HG03521 (cell line): ENCODE results near the gene TP73.

Experiments used
- ATAC-seq: cut with Tn5 transposase; IDR thresholded peaks from one replicate; pipeline ENCODE4 v1.9.1; 2021; ENCODE audit warnings: mild to moderate bottlenecking, moderate library complexity; ENCODE audit not compliant: unreplicated experiment

Gene TP73

DNA sequence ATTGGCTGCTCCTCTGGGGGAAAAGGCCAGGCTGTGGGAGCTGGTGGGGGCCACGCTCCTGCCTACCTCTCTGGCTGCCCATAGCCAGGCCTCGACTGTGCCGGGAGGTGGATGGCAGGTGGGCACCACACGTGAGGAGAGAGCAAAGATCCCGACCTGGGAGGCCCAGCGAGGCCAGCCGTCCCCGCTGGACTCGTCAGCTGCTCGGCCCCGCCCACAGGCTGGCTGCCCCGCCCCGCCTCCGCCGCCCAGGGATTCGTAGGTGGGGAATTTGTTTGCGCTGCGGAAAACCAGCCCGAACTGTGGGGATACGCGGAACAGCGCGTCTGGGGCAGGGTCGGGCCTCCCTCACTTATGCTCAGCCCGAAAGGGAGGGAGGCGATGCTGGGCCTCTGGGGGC is 31.7 kb downstream of the TP73 start:
- ATAC-seq, result no peak

DNA sequence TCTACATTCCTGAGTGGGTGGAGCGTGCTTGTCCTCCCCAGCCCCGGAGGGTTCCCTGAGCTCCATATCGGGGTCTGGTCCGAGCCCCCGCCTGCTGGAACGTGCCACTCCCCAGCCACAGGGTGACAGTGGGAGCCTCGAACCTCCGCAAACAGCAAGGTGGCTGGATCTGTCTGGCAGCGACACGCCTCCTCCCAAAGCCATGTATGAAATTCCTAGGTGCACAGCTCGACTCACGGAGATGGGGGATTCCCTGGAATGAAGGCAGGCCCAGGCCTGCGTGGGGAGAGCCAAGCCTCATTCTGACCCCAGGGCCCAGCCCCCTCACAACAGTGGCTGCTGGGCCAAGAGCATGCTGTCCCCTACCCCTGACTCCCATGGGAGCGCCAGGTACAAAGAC is 32.9 kb downstream of the TP73 start:
- no peak for ATAC-seq

DNA sequence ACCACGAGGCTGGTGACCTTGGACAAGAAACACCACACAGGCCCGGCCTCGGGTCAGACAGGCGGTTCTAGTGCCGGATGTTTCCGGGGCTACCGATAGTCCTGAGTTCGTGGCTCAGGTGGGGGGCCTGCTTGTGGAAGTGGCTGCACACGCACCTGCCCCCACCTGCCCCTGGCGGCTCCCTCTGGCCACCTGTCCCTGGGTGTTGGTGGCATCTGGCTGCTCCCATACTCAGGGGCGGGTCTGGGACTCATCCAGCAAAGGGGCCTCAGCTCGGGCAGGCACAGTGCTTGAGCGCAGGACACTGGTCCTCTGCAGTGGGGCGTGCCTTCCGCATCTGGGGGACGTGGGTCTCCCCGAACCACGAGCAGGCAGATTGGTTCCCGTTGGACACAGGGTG is 33.6 kb downstream of the TP73 start:
- ATAC-seq, result no peak

DNA sequence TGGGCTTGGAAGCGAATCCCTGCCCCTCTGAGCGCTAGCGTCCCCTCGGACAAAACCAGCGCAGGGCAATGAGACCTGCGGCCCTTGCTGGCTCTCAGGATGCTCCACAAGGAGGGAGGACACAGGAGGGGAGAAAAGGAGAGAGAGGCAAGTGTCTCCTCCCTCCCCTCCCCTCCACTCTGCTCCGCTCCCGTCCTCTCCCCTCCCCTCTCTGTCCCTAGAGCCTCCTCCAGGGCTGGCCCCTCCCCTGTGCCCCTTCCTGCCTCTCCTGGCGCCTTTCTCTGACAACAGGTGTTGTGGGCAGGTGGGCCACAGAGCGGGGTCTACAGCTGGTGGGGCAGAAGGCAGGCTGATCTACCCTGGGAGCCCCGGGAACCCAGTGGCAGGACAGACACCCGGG is 35.2 kb downstream of the TP73 start:
- ATAC-seq, result no peak

DNA sequence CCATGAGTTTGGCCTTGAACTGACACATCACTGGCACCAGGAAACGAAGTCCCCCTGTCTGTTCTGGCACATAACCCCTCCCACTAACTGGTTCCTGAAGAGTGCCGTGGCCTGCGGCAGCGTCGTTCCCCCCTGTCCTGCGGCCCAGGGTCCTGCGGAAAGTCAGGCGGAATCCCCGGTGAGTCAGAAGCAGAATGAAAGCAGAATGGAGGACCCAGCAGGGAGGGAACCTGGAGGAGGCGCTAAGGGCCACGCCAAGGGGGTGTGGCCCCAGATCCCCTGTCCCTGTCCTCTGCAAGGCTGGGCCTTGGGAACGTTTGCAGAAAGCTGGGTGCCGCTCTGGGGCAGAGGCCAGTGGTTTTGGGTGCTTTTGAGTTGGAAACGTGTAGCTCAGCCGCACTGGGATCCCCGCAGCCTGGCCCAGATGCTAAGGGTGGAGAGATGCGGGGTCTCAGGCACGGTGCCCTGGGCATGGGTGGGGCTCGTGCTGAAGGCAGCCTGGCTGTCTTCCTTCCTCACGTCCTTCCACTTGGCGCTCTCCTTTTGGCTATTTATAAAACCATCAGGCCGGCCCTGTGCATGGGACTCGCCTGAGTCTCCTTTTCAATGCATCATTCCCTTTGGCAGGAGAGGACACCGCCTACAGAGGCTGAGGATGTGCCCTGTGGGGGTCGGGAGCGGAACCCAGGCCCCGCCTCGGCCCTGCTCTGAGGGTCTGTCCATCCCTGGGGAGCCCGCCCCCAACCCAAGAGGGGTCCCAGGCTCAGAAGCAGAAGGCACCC is 36.2 kb downstream of the TP73 start:
- no peak for ATAC-seq

DNA sequence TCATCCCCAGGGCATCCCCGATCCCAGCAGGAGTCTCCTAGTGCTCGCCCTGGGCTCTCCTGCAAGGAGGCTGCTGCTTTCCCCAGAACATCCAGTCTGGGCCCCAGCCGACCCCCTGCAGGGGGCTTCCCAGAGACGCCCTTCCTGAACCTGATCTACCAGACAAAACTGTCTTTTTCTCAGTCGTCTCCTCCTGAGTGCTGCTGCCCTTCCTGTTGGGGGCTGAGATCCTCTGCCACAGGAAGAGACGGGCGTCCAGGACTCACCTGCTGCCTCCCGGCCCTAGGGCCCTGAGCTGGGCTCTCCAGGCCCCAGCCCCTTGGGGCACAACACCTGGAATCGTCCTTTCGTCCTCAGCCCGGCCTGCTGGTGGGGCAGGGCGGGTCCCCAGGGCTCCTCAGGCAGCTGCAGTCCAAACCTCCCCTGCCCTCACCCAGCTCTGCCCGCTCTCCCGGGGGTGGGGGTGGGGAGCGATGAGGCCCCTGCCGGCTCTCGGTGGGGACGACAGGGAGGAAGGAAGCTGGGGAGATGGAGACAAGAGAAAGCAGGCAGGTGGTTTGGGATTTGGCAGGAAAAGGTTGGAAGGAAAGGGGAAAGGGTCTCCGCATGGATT is 36.9 kb downstream of the TP73 start:
- ATAC-seq, result no peak

DNA sequence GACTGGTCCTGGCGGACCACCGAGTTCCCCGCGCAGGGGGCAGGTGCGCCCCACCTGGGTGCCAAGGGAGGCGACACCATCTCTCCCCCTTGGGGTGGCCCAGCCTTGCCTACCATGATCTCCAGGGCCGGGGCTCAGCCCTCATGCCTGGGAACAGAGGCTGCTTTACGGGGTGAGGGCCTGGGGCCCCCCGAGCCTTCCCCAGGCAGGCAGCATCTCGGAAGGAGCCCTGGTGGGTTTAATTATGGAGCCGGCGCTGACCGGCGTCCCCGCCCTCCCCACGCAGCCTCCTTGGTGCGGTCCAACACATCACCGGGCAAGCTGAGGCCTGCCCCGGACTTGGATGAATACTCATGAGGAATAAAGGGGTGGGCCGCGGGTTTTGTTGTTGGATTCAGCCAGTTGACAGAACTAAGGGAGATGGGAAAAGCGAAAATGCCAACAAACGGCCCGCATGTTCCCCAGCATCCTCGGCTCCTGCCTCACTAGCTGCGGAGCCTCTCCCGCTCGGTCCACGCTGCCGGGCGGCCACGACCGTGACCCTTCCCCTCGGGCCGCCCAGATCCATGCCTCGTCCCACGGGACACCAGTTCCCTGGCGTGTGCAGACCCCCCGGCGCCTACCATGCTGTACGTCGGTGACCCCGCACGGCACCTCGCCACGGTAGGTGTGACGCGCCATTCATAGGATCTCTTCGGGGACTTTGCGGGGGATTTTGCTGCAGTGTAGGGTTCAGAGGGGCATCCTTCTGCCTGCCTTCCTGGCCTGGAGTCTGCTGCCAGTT is 38.2 kb downstream of the TP73 start:
- no peak for ATAC-seq

DNA sequence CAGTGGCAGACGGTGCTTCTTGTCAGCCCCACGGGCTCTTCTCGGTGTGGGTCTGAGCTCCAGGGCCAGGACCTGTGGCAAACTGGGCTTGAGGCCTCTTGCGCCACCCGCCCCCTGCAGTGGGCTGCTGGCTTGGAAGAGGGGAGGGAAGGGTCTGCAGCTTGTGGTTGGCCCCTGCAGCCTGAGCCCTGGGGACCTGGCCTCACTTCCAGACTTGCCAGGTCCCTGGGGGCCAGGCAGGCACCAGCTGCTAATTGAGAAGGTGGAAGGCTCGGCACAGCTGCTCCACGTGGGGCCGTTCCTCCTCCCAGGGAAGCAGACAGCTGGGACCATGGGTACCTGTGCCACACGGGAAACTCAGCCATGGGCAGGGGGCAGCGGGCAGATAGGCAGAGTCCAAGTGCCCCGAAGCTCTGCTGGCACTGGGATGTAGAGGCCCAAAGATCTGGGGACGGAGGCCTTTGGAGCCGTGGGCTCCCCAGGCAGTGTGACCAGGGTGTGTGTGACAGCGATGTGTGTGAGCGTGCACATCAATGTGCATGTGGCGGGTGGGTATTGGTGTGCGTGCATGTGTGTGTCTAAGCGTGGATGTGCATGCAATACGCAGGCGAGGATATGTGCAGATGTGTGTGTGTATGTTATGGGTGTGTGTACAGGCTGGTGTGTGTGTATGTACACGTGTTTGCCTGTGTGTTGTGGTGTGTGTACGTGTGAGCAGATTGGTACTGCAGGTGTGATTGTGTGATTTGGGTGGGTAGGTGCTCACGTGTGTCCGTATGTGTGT is 39.3 kb downstream of the TP73 start:
- ATAC-seq, result no peak

DNA sequence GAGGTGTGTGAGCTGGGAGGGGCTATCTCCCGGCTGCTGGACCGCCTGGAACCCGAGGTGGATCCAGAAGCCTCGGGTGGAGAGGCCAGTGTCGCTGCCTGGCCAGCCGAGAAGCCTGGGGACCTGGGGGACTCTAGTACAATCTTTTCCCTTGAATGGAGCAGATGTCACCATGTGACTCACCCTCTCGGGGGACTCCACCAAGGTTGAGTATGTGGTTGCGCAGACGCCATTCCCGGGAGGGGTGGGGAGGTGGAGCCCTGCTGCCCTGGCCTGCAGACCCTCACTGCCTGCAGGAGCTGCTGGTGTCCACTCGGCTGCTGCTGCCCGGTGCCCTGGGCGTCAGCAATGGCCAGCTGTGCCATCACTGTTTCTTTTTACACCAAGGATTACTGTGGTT is 40.3 kb downstream of the TP73 start:
- no peak for ATAC-seq

DNA sequence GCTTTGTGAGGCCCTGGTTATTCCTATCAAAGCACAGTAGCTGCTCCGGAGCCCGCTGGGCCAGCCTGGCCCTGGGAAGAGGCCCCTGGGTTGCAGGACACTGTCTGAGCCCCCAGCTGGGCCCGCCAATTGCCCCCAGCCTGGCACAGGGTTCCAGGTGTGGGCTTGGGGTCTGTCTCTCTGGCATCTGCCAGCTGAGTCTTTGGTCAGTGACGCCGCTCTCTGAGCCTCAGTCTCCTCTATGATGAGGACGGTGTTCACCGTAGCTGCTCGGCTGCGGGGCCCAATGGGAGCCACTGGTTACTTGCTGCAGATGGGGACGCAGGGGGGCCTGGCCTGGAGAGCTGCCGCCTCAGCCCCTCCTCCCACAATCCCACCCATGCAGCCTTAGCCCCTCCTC is 41.0 kb downstream of the TP73 start:
- no peak for ATAC-seq

DNA sequence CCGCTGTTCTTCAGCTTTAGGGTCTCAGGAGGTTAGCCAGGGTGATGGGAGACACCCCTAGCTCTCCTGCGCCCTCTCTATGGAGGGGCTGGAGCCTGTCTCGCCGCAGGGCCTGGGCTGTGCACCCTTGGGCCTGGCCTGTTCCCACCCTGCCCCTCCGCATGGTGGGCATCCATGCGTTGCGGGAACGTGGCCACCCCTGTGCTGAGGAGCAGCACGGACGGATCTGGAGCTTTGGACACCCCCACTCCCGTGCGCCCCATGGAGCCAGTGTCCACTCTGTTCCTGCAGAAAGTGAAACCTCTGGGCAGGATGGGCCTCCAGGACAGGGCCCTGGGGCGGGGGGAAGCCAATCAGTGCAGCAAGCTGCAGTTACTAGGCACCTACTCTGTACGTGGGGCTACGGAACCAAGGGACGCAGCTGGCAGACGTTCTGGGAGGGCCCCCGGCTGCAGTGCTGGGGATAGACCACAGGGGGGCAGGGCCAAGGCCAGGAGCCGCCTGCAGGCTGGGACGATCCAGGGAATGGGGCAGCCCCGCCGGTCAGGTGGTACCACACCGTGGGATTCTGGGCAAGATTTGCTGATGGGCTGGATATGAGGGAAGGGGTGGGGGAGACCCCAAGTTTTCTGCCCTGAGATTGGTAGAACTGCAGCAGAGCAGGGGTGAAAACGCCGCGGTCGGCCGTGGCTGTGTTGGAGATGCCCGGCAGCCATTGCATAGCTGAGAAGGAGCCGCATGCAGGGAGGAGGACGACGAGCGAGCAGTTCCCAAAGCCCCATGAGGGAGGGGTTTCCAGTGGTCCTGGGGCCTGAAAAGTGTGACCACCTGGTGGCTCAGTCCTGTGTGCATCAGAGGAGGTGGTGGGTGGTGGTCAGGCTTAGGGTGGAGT is 43.3 kb downstream of the TP73 start:
- ATAC-seq, result no peak

DNA sequence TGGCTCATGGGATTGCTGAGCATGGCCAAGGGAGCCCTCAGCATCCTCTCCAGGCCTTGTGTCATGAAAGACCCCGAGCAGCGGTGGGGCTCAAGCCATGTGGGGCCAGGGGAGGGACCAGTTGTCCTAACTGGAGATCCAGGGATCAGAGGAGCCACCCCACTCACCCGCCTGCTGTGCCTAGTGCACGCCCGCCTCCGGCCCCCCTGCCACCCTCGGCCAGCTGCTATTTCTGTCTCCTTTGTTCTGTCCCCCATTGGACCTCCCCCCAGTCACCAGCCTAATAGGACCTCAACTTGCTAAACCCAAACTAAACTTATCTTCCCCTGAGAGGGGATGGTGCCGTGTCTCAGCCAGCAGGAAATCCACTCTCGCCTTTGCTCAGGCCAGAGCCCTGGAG is 44.4 kb downstream of the TP73 start:
- ATAC-seq, result no peak

DNA sequence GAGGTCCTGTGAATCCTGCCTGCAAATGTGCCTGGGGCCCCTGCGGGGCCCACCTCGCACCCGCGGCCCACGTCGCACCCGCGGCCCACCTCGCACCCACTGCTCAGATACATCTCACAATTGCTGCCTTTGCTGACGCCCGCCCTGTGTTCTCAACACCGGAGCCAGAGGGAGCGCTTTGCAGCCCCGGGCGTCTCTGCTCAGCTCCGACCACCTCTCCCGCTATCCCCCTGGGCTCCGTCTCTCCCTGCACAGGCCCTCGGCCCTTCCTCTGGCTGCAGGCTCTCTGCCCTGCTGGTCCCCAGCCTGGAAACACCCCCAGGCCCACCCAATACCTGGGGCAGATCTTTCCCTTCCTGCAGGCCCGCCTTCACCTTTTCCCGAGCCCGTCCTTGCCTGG is 44.8 kb downstream of the TP73 start:
- ATAC-seq, result no peak

DNA sequence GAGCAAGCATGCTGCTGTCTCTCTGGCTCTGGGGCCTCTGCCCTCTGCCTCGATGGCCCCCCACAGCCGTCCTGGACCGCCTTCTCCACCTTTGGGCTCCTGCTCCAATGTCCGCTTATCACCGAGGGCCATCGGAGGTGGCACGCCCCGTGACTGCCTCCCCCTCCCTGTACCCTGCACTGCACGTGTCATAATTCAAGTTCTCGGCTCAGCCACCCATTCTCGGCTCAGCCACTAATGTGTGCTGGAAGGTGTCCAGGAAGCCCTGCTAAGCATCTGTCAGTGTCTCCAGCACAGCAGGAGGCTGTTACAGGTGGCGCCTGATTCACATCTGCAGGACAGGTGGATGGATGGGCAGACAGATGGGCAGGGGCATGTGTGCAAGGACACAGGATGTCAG is 45.5 kb downstream of the TP73 start:
- no peak for ATAC-seq

DNA sequence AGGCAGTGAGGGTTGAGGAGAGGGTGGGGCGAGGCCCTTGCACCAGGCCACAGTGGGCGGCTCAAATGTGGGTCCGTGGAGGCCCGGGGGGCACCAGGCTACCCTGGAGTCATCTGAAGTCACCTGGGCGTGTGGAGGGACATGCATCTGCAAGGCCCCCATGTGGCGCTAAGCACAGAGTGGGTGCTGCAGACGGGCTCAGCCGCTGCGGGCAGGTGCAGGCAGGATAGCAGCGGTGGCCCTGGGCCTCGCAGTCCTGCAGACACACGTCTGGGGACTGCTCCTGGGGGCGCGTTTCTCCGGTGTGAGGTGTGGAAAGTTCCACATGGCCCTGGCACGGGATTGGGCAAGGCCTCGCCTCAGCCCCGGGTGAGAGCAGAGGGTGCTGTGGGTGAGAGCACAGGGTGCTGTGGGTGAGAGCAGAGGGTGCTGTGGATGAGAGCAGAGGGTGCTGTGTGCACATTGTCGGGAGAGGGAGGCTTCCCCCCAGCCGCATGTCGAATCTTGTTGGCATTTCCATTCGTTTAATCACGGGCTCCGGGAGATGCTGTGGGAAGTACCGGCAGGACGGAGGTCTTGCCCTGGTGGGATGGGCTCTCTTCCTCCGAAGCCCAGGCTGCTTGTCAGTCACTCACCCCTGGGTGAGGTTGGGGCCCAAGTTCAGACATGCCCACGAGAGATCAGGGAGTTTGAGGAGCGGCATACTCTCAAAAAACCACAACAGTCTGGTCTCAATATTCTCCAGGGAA is 46.5 kb downstream of the TP73 start:
- ATAC-seq, result no peak

DNA sequence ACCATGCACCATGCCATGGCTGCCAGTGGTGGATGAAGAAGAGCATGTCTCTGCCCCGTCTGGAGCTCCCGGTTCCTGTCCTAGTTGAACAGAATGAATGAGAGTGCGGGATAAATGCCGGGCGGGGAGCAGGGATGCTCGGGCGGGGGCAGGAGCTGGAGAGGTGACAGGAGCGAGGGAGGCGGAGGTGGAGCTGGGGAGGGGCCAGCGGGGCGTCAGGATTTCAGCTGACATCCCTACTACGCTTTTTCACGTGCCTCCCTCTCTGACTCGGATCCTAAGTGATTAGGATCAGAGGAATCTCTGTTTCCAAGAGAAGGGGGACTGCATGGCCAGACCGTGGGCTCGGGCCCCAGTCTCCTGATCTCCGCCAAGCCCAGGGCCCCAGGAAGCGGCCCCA is 47.3 kb downstream of the TP73 start:
- no peak for ATAC-seq

DNA sequence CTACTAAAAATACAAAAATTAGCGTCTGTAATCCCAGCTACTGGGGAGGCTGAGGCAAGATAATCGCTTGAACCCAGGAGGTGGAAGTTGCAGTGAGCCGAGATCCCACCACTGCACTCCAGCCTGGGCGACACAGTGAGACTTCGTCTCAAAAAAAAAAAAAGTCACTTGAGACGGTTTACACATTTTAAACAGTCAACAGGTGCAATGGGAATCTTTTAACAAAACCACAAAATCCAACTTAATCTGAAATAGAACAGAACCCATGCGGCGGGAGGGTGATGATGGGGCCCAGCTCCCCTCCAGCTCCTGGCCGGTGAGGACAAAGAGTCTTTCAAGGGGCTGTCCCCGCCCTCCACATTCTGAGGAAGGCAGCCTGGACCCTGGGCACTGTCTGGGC is 48.3 kb downstream of the TP73 start:
- no peak for ATAC-seq

DNA sequence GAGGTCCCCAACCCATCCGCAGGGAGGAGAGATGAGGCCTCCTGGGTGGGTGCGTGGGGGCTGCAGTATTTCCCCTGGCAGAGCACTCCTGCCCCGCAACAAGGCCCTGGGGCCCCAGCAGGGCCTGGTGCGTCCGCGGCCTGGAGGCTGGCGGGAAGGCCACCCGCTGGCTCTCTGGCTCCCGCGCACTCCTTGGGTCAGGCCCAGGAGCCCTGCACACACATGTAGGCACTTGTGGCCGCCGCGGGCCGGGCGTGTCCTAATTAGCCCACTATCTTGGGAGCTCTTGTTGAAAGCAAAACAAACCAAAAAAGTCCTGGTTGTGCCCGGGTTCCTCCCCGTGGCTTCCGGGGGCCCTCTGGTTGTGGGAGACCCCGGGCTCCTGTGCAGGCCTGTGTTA is 50.2 kb downstream of the TP73 start:
- ATAC-seq, result no peak

DNA sequence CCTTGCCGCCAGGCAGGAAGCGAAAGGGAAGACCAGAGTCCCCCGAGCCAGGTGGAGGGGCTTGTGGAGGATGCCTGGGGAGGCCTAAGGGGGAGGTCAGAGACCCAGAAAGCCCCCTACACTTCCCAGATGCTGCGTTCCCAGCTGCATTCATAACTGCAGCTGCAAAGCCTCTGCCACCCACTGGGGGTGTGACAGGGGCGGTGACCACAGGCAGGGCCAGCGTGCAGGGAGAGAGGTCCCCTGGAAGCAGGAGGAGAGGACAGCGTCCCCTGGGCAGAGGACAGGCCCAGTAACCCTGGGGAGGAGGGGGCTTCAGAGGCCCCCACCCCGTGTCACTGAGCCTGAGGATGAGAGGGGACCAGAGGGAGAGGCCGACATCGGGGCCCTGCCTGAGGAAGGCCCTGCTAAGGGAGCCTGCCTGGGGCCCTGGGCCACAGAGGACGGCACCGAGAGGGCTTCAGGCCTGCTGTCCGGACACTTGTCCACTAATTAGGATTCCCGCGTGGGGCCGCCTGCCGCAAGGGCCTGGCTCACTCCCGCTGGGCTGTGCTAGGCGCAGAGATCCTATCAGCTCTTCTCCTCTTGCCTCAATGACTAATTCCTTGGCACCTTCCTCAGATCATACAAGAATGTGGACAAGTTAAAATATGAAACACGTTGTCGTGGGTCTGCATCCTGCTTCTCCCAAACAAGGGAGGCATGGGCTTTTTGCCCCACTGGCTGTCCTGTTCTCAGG is 50.8 kb downstream of the TP73 start:
- no peak for ATAC-seq
